A204.1 (cell line): ENCODE data around the gene ERP44.

Experiments
- FAIRE-seq: peaks from 2 replicates; lab custom pipeline; 2012; peaks lifted over from hg19 to GRCh38; lab: Jason Lieb, UNC

The ERP44 gene

DNA sequence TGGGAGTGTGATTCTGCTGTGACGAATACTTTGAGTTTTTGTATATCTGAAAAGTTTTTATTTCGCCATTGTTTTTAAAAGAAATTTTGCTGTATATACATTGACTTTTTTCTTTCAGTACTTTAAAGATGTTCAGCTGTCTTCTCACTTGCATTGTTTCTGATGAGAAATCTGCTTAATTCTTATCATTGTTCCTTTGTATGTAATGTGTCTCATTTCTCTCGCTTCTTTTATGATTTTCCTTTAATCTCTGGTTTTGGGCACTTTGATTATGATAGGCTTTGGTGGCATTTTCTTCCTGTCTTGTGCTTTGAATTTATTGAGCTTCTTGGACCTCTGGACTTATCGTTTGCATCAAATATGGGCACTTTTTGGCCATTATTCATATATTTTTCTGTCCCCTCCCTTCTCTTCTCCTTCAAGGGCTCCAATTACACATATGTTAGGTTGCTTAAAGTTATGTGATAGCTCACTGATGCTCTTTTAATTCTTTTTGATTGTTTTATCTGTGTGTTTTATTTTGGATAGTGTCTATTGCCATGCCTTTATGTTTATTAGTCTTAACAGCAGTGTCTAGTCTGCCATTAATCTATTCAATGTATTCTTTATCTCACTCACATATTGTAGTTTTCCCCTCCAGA, 161.7 kb downstream of the ERP44 start:
- no peak for FAIRE-seq

DNA sequence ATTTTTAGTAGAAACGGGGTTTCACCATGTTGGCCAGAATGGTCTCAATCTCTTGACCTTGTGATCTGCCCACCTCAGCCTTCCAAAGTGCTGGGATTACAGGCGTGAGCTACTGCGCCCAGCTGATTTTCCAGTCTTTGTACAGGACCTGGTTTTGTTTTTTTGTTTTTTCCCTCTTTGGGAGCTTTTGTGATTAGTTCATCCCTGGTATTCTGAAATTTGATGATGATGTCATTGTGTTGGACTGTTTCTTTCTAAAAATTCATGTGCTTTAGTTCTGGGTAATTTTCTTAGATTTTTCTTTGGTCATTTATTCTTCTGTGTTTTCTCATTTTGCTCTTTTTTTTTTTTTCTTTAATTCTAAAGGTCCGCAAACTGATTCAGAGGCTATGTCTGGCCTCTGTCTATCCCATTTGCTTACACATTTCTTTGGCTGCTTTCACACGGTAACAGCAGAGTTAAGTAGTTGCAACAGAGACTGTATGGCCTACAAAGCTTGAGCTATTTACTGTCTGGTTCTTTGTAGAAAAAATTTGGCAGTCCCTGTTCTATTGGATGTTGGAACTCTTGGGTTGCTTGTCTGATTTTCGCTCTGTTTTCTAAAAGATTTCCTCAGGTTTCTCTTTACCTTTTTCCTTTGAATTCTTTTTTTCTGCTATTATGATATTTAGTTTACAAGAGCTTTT, 167.5 kb downstream of the ERP44 start:
- FAIRE-seq, result no peak

DNA sequence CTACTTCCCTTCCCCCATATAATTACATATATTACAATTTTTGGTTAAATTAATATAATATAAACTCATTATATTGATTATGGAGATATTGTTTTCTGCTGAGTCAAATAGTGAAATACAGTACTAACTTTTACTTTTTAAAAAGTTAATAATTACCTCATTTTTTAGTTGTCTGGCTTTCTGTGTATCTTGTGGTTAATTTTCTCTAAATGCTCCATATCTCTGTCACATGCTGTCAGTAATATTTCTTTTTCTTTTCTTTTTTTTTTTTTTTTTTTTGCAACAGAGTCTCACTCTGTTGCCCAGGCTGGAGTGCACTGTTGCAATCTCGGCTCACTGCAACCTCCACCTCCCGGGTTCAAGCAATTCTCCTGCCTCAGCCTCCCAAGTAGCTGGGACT, 169.1 kb downstream of the ERP44 start:
- FAIRE-seq, result no peak
